Cardiac septum (tissue), 1 donor: ENCODE results near the gene COASY. TPM values are rescaled to one million over a fixed set of nuclear protein-coding genes. Genes with fewer than 3 reads are reported as not detected.
"Not testable (repeated sequence)": the region's sequence is repeated elsewhere in the genome, so short reads cannot be mapped to it uniquely, and the experiment has no call there.

Source experiments
- DNase-seq: peaks from one replicate; pipeline ENCODE4 v3.0.0-alpha.2; 2020; ENCODE audit warnings: low spot score
- intact Hi-C: fragments of 100-400 bp; cut with DNase I; formaldehyde crosslinking; loops from one replicate; pipeline ENCODE4 v1.14.0; 2022
- total RNA-seq: library from RNA; stranded (reverse); fragmentation: NEBNext Ultra II Directional; extraction: Animal tissue kit (Norgen Biotek cat#: 25700); gene quantifications from one replicate; pipeline ENCODE4 v1.2.1, GENCODE V29; 2021
- donor health status: DM: no; HTN: no; CAD: no.

The COASY gene
- total RNA-seq, 1 donor from 2014 or later, result 33.4 TPM

GRCh38 chr17:42547698-42548069 lies 14.3 kb upstream of the COASY start:
- intact Hi-C loops, result no loop called here
- no peak for DNase-seq

GRCh38 chr17:42548070-42548837 lies 13.7 kb upstream of the COASY start:
- intact Hi-C loops, result no loop called here
- DNase-seq, result no peak

GRCh38 chr17:42548993-42549755 lies 12.8 kb upstream of the COASY start:
- intact Hi-C loops, result no loop called here
- DNase-seq, result no peak

GRCh38 chr17:42552736-42553135 lies 9.2 kb upstream of the COASY start, which contains the start of gene HSD17B1:
TSS of gene HSD17B1 (plus strand) at chr17:42552923. CDS start at chr17:42552934, 11 bp downstream.
- DNase-seq, intact Hi-C loops: not testable (repeated sequence)

- intact Hi-C loops, result no loop called here
- no peak for DNase-seq
Measured at GRCh38 chr17:42553161-42553818, 8.7 kb upstream of the COASY start.

GRCh38 chr17:42553866-42554249 lies 8.1 kb upstream of the COASY start:
- intact Hi-C loops, result no loop called here
- no peak for DNase-seq

- intact Hi-C loops, result no loop called here
- DNase-seq, result peak; percentile 95
Measured at GRCh38 chr17:42554250-42555121, 7.5 kb upstream of the COASY start.

- no peak for DNase-seq
Measured at GRCh38 chr17:42555122-42555622, 6.8 kb upstream of the COASY start.

GRCh38 chr17:42555961-42556617 lies 5.9 kb upstream of the COASY start:
- DNase-seq, intact Hi-C loops: not testable (repeated sequence)

More at GRCh38 chr17:42555122-42555622, 6.8 kb upstream of the COASY start:
- intact Hi-C loops, result no loop called here

- intact Hi-C loops, result no loop called here
- DNase-seq, result no peak
Measured at GRCh38 chr17:42559075-42559474, 2.9 kb upstream of the COASY start.

GRCh38 chr17:42560246-42560645 lies 1.7 kb upstream of the COASY start:
- intact Hi-C loops, result no loop called here
- no peak for DNase-seq

- DNase-seq, result no peak
- intact Hi-C loops, result no loop called here
Measured at GRCh38 chr17:42562388-42563142, 617 bp downstream of the COASY start.

- no peak for DNase-seq
- intact Hi-C loops, result no loop called here
Measured at GRCh38 chr17:42563143-42563509, 1.2 kb downstream of the COASY start.

GRCh38 chr17:42563543-42563942 lies 1.6 kb downstream of the COASY start:
- no peak for DNase-seq
- intact Hi-C loops, result no loop called here

- intact Hi-C loops, result no loop called here
- DNase-seq, result no peak
Measured at GRCh38 chr17:42563950-42564349, 2.0 kb downstream of the COASY start.

GRCh38 chr17:42564815-42565522 lies 3.0 kb downstream of the COASY start:
- DNase-seq, result no peak
- intact Hi-C loops, result loop anchor here (5.0 kb wide), 1 partner anchor 42 kb away; the partner anchor contains the start of genes RETREG3 and TUBG1

- intact Hi-C loops, result loop anchor here (5.0 kb wide), 1 partner anchor 42 kb away; the partner anchor contains the start of genes RETREG3 and TUBG1
- DNase-seq, result no peak
Measured at GRCh38 chr17:42565523-42566214, 3.7 kb downstream of the COASY start.
